Sigmoid colon (tissue), 4 donors: ENCODE results near the gene FBXL5.

Experiments
- CTCF ChIP-seq, 4 experiments: fragments of 450-650 bp in 3 of 4; fragments of 200-600 bp in 1 of 4; IDR thresholded peaks; one replicate each; pipeline ENCODE4 v1.5.1; 2016 to 2019; ENCODE audit warnings: antibody characterized with exemption in 4 of 4, mild to moderate bottlenecking in 3 of 4, moderate library complexity in 2 of 4
- POLR2A ChIP-seq, 2 donors: fragments of 450-650 bp; IDR thresholded peaks; one replicate each; pipeline ENCODE4 v1.6.1; 2016; ENCODE audit warnings: antibody characterized with exemption in 2 of 2, mild to moderate bottlenecking in 2 of 2, moderate library complexity in 2 of 2
- POLR2AphosphoS5 ChIP-seq, 4 donors: sonication (generic); formaldehyde crosslinking; IDR thresholded peaks; one replicate each; pipeline ENCODE4 v1.6.1; 2017; ENCODE audit warnings: antibody characterized with exemption in 4 of 4

- TF ChIP-seq CTCF (IDR thresholded peaks at IDR 0.05) (no peak), POLR2A (IDR thresholded peaks at IDR 0.05) (no peak), POLR2AphosphoS5 (IDR thresholded peaks at IDR 0.05) (no peak)
Observed at GRCh38 chr4:15658781-15659180, 3.6 kb upstream of the FBXL5 start.
